Suprapubic skin (tissue), 4 donors: Measurements from ENCODE around the gene FREY1.

Experiments used
- CTCF ChIP-seq, 2 donors: fragments of 200-600 bp in 1 of 2; fragments of 450-650 bp in 1 of 2; sonication (generic) in 1 of 2; IDR thresholded peaks; one replicate each; pipeline ENCODE4 v1.5.1; 2016 to 2019; ENCODE audit warnings: antibody characterized with exemption in 2 of 2, mild to moderate bottlenecking in 1 of 2, moderate library complexity in 1 of 2
- POLR2A ChIP-seq, 2 donors: fragments of 450-650 bp; IDR thresholded peaks; one replicate each; pipeline ENCODE4 v1.6.1; 2017; ENCODE audit warnings: antibody characterized with exemption in 2 of 2, mild to moderate bottlenecking in 2 of 2, moderate library complexity in 2 of 2
- POLR2AphosphoS5 ChIP-seq, 3 donors: sonication (generic); formaldehyde crosslinking; IDR thresholded peaks; one replicate each; pipeline ENCODE4 v1.6.1; 2017; ENCODE audit warnings: antibody characterized with exemption in 3 of 3

GRCh38 chr11:45885921-45886721, 20.9 kb downstream of the FREY1 start:
- TF ChIP-seq CTCF (IDR thresholded peaks at IDR 0.05), result no peak
- TF ChIP-seq POLR2A (IDR thresholded peaks at IDR 0.05), result no peak
- TF ChIP-seq POLR2AphosphoS5 (IDR thresholded peaks at IDR 0.05), result no peak
